HepG2 (cell line): Measurements from ENCODE around the gene TNXB. TPM values are rescaled to one million over a fixed set of nuclear protein-coding genes. Genes with fewer than 3 reads are reported as not detected.

ENCODE experiments used
- AHR ChIP-seq: IDR thresholded peaks from 2 replicates; pipeline ENCODE4 v1.6.1; 2018; ENCODE audit warnings: missing genetic modification reagents, missing compliant biosample characterization
- BRCA1 ChIP-seq: sonication (generic); formaldehyde crosslinking; IDR thresholded peaks from 2 replicates; pipeline ENCODE4 v1.4.0; 2020; ENCODE audit warnings: missing genetic modification reagents
- ELF4 ChIP-seq: sonication (generic); formaldehyde crosslinking; IDR thresholded peaks from 2 replicates; pipeline ENCODE4 v1.5.0; 2020; ENCODE audit warnings: missing genetic modification reagents, mild to moderate bottlenecking, moderate library complexity, borderline replicate concordance
- HNF4A ChIP-seq: sonication (generic); formaldehyde crosslinking; IDR thresholded peaks from 2 replicates; pipeline ENCODE4 v1.4.0; 2020; ENCODE audit warnings: missing genetic modification reagents
- HOXD1 ChIP-seq: sonication (generic); formaldehyde crosslinking; IDR thresholded peaks from 2 replicates; pipeline ENCODE4 v1.5.0; 2020; ENCODE audit warnings: missing genetic modification reagents
- IKZF5 ChIP-seq: IDR thresholded peaks from 2 replicates; pipeline ENCODE4 v1.6.1; 2018; ENCODE audit warnings: missing genetic modification reagents, mild to moderate bottlenecking, missing compliant biosample characterization
- KAT8 ChIP-seq: IDR thresholded peaks from 2 replicates; pipeline ENCODE4 v1.6.1; 2016; ENCODE audit warnings: missing genetic modification reagents, missing compliant biosample characterization
- MAFK ChIP-seq, 2 experiments: IDR thresholded peaks in 1 of 2; conservative IDR thresholded peaks in 1 of 2; 2 replicates each; pipeline ENCODE4 v1.6.1; 2011; ENCODE audit warnings: improper control_type of control experiment in 2 of 2, low read length in 2 of 2
- NRL ChIP-seq: sonication (generic); formaldehyde crosslinking; IDR thresholded peaks from 2 replicates; pipeline ENCODE4 v1.5.0; 2020; ENCODE audit warnings: missing genetic modification reagents, mild to moderate bottlenecking, moderate library complexity, borderline replicate concordance
- SMARCE1 ChIP-seq: fragments of 450-650 bp; IDR thresholded peaks from 2 replicates; pipeline ENCODE4 v1.6.1; 2017; ENCODE audit warnings: borderline replicate concordance
- TBP ChIP-seq: sonication (generic); formaldehyde crosslinking; IDR thresholded peaks from 2 replicates; pipeline ENCODE4 v1.5.0; 2020; ENCODE audit warnings: missing genetic modification reagents
- TCF7 ChIP-seq: sonication (generic); IDR thresholded peaks from 2 replicates; pipeline ENCODE4 v1.6.1; 2016; ENCODE audit warnings: antibody characterized with exemption, low read depth
- ZNF556 ChIP-seq: sonication (generic); formaldehyde crosslinking; IDR thresholded peaks from 2 replicates; pipeline ENCODE4 v1.4.0; 2020; ENCODE audit warnings: mild to moderate bottlenecking, missing genetic modification reagents, borderline replicate concordance
- ZNF569 ChIP-seq: sonication (generic); formaldehyde crosslinking; IDR thresholded peaks from 2 replicates; pipeline ENCODE4 v1.5.0; 2020; ENCODE audit warnings: mild to moderate bottlenecking, missing genetic modification reagents, moderate library complexity, borderline replicate concordance
- ZSCAN31 ChIP-seq: sonication (generic); formaldehyde crosslinking; IDR thresholded peaks from 2 replicates; pipeline ENCODE4 v1.5.0; 2020; ENCODE audit warnings: low read depth, mild to moderate bottlenecking, missing genetic modification reagents
- ZXDC ChIP-seq: sonication (generic); formaldehyde crosslinking; IDR thresholded peaks from 2 replicates; pipeline ENCODE4 v1.5.0; 2020; ENCODE audit warnings: mild to moderate bottlenecking, missing genetic modification reagents
- polyA plus RNA-seq, 8 experiments: library from polyadenylated mRNA; depleted of rRNA in 3 of 8; stranded (reverse) in 7 of 8; unstranded in 1 of 8; fragments of >200 nt; fragmentation: Illumina TruSeq in 4 of 8; extraction: Trizol in 4 of 8; gene quantifications; 2 replicates each; pipeline versions ENCODE4 v1.2.1 to v1.2.3, GENCODE V29; 2011 to 2016; ENCODE audit warnings: low read depth in 4 of 8, missing spikeins in 1 of 8, mixed read lengths in 1 of 8; ENCODE audit not compliant: insufficient read depth in 1 of 8
- total RNA-seq, 5 experiments: library from RNA; depleted of rRNA; stranded (reverse); fragments of >200 nt; fragmentation: Illumina TruSeq; extraction: Trizol; gene quantifications; 2 replicates each; pipeline ENCODE4 v1.2.3, GENCODE V29; 2016; ENCODE audit warnings: low read depth in 1 of 5
- TF ChIP-seq, protein P1 (sequence below): sonication (generic); formaldehyde crosslinking; IDR thresholded peaks from 2 replicates; pipeline ENCODE4 v1.5.1; 2020; ENCODE audit warnings: mild to moderate bottlenecking, missing genetic modification reagents, moderate library complexity
- TF ChIP-seq, protein P2 (sequence below): sonication (generic); formaldehyde crosslinking; IDR thresholded peaks from 2 replicates; pipeline ENCODE4 v1.4.0; 2020; ENCODE audit warnings: mild to moderate bottlenecking, missing genetic modification reagents
- TF ChIP-seq, protein P3 (sequence below): sonication (generic); formaldehyde crosslinking; IDR thresholded peaks from 2 replicates; pipeline ENCODE4 v1.5.0; 2020; ENCODE audit warnings: mild to moderate bottlenecking, missing genetic modification reagents

TNXB gene
- total and polyA plus RNA-seq, 2 of the 13 experiments (the other 11 are each of a cell fraction or from before 2014, with no cell fraction given): 1.6 to 2.7 TPM

GRCh38 chr6:32089082-32089828 is 19.9 kb downstream of the TNXB start (continued):
- TF ChIP-seq, protein P1, sequence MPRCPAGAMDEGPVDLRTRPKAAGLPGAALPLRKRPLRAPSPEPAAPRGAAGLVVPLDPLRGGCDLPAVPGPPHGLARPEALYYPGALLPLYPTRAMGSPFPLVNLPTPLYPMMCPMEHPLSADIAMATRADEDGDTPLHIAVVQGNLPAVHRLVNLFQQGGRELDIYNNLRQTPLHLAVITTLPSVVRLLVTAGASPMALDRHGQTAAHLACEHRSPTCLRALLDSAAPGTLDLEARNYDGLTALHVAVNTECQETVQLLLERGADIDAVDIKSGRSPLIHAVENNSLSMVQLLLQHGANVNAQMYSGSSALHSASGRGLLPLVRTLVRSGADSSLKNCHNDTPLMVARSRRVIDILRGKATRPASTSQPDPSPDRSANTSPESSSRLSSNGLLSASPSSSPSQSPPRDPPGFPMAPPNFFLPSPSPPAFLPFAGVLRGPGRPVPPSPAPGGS (CRISPR knock-in tag): no peak
- no peak for TF ChIP-seq HOXD1 (CRISPR knock-in tag)
- 0 out of 2 replicates have a peak, but pooled peaks have one; percentile 24 for TF ChIP-seq ZNF556
- TF ChIP-seq IKZF5 (CRISPR knock-in tag): no peak
- TF ChIP-seq, protein P2, sequence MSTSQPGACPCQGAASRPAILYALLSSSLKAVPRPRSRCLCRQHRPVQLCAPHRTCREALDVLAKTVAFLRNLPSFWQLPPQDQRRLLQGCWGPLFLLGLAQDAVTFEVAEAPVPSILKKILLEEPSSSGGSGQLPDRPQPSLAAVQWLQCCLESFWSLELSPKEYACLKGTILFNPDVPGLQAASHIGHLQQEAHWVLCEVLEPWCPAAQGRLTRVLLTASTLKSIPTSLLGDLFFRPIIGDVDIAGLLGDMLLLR (CRISPR knock-in tag): no peak
- TF ChIP-seq ZSCAN31 (CRISPR knock-in tag): no peak
- peak; percentile 6; the same call in 1 of the 2 replicates for TF ChIP-seq NRL (CRISPR knock-in tag)
- no peak for TF ChIP-seq KAT8
- TF ChIP-seq, protein P3, sequence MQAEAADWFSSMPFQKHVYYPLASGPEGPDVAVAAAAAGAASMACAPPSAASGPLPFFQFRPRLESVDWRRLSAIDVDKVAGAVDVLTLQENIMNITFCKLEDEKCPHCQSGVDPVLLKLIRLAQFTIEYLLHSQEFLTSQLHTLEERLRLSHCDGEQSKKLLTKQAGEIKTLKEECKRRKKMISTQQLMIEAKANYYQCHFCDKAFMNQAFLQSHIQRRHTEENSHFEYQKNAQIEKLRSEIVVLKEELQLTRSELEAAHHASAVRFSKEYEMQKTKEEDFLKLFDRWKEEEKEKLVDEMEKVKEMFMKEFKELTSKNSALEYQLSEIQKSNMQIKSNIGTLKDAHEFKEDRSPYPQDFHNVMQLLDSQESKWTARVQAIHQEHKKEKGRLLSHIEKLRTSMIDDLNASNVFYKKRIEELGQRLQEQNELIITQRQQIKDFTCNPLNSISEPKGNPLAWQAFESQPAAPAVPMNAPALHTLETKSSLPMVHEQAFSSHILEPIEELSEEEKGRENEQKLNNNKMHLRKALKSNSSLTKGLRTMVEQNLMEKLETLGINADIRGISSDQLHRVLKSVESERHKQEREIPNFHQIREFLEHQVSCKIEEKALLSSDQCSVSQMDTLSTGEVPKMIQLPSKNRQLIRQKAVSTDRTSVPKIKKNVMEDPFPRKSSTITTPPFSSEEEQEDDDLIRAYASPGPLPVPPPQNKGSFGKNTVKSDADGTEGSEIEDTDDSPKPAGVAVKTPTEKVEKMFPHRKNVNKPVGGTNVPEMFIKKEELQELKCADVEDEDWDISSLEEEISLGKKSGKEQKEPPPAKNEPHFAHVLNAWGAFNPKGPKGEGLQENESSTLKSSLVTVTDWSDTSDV (CRISPR knock-in tag): no peak
- TF ChIP-seq TCF7: no peak
- TF ChIP-seq MAFK (conservative IDR thresholded peaks at IDR 0.05 in 1 of 2, IDR thresholded peaks at IDR 0.05 in 1 of 2; ENCODE audit: low read length in 2 of 2): no peak
- no peak for TF ChIP-seq SMARCE1
- no peak for TF ChIP-seq ELF4 (CRISPR knock-in tag)
- TF ChIP-seq BRCA1: no peak
- TF ChIP-seq ZNF569 (CRISPR knock-in tag): no peak
- peak; percentile 50 for TF ChIP-seq HNF4A (CRISPR knock-in tag)
- no peak for TF ChIP-seq AHR (CRISPR knock-in tag)
- TF ChIP-seq TBP (CRISPR knock-in tag): no peak
- no peak for TF ChIP-seq ZXDC (CRISPR knock-in tag)
